KMS-11 (cell line): ENCODE data around the gene IQCC.
"Not testable (repeated sequence)": the region's sequence is repeated elsewhere in the genome, so short reads cannot be mapped to it uniquely, and the experiment has no call there.

Experiments
- H2AFZ ChIP-seq: fragments of 200-600 bp; sonication (generic); 2 replicates; pipeline ENCODE4 v1.6.1; 2016; ENCODE audit warnings: antibody characterized with exemption, mixed run types, low read depth
- H3K27ac ChIP-seq: fragments of 200-600 bp; sonication (generic); 2 replicates; pipeline ENCODE4 v1.6.1; 2016; ENCODE audit warnings: mild to moderate bottlenecking, mixed run types
- H3K27me3 ChIP-seq: fragments of 200-600 bp; sonication (generic); 2 replicates; pipeline ENCODE4 v1.6.1; 2017; ENCODE audit warnings: mild to moderate bottlenecking, low read depth, mixed run types, moderate library complexity; ENCODE audit not compliant: insufficient read depth
- H3K36me3 ChIP-seq: fragments of 200-600 bp; sonication (generic); 2 replicates; pipeline ENCODE4 v1.6.1; 2017; ENCODE audit warnings: mild to moderate bottlenecking, mixed run types; ENCODE audit not compliant: insufficient read depth
- H3K4me1 ChIP-seq: fragments of 200-600 bp; sonication (generic); 2 replicates; pipeline ENCODE4 v1.6.1; 2016; ENCODE audit warnings: mild to moderate bottlenecking, low read depth, mixed run types; ENCODE audit not compliant: poor library complexity, severe bottlenecking
- H3K4me2 ChIP-seq: fragments of 200-600 bp; sonication (generic); 2 replicates; pipeline ENCODE4 v1.7.0; 2016; ENCODE audit warnings: mild to moderate bottlenecking, mixed run types
- H3K4me3 ChIP-seq: fragments of 200-600 bp; sonication (generic); IDR thresholded peaks from 2 replicates; pipeline ENCODE4 v1.6.1; 2017; ENCODE audit warnings: low read depth, low read length, mixed read lengths; ENCODE audit not compliant: insufficient read depth
- H3K79me2 ChIP-seq: fragments of 200-600 bp; sonication (generic); 2 replicates; pipeline ENCODE4 v1.6.1; 2016; ENCODE audit warnings: low read depth, mixed run types; ENCODE audit not compliant: insufficient read depth
- H3K9ac ChIP-seq: fragments of 200-600 bp; sonication (generic); 2 replicates; pipeline ENCODE4 v1.6.1; 2016; ENCODE audit warnings: mild to moderate bottlenecking, mixed run types
- H4K20me1 ChIP-seq: fragments of 200-600 bp; sonication (generic); 2 replicates; pipeline ENCODE4 v1.6.1; 2016; ENCODE audit warnings: mild to moderate bottlenecking, mixed run types; ENCODE audit not compliant: insufficient read depth
- CTCF ChIP-seq: fragments of 200-600 bp; sonication (generic); conservative IDR thresholded peaks from 2 replicates; pipeline ENCODE4 v1.6.1; 2017; ENCODE audit warnings: low read depth, mild to moderate bottlenecking, antibody characterized with exemption, low read length, moderate library complexity, mixed read lengths

The IQCC gene

GRCh38 chr1:32205401-32206370, at the start of gene IQCC:
TSS of gene IQCC (plus strand) at chr1:32205671. CDS start at chr1:32205682, 11 bp downstream.
- H3K4me3 ChIP-seq = peak within 1 kb of the TSS; percentile 88
- no peaks in the 10 kb centered on the region for H4K20me1 ChIP-seq
- TF ChIP-seq CTCF = no peak
- H3K27ac ChIP-seq = peak within 1 kb of the TSS; percentile 18; the same call in 1 of the 2 replicates
- H3K27me3 ChIP-seq = no peaks in the 10 kb centered on the region
- no peaks in the 10 kb centered on the region for H3K36me3 ChIP-seq
- H2AFZ ChIP-seq = peak within 1 kb of the TSS; percentile 59
- no peaks in the 10 kb centered on the region for H3K79me2 ChIP-seq
- peak within 1 kb of the TSS; percentile 67 for H3K9ac ChIP-seq
- H3K4me2 ChIP-seq = peak within 1 kb of the TSS; percentile 93
- H3K4me1 ChIP-seq = peaks cover 42% of the 10 kb centered on the region

- Histone ChIP-seq H4K20me1 (no peaks in the 10 kb centered on the region), H3K27me3 (no peaks in the 10 kb centered on the region), H3K4me2 (0 out of 2 replicates have a peak overlapping the region, but pooled peaks have one; percentile 9), H3K4me1 (peaks cover 17% of the 10 kb centered on the region), H3K27ac (no peak overlapping the region), H3K9ac (no peak overlapping the region), H3K36me3 (peaks cover 5% of the 10 kb centered on the region; the same call in 1 of the 2 replicates), H3K4me3 (no peak overlapping the region), H3K79me2 (no peaks in the 10 kb centered on the region), H2AFZ (no peak overlapping the region)
- TF ChIP-seq CTCF = no peak
These were observed 46.3 kb upstream of the IQCC start for GRCh38 chr1:32159189-32159588.

- Histone ChIP-seq H3K27ac (no peak overlapping the region), H3K4me1 (peaks cover 9% of the 10 kb centered on the region), H3K36me3 (peaks cover 2% of the 10 kb centered on the region; the same call in 1 of the 2 replicates)
These were observed 42.1 kb upstream of the IQCC start for GRCh38 chr1:32163405-32163804.

GRCh38 chr1:32165633-32166032, 39.8 kb upstream of the IQCC start:
- not testable (repeated sequence) for H3K27ac ChIP-seq, H3K79me2 ChIP-seq, H3K4me2 ChIP-seq, H3K36me3 ChIP-seq, H3K4me1 ChIP-seq, H3K9ac ChIP-seq, H3K4me3 ChIP-seq, H2AFZ ChIP-seq, H3K27me3 ChIP-seq, H4K20me1 ChIP-seq

More at GRCh38 chr1:32163405-32163804, 42.1 kb upstream of the IQCC start:
- H4K20me1 ChIP-seq = no peaks in the 10 kb centered on the region
- no peak overlapping the region for H3K4me3 ChIP-seq
- no peak for TF ChIP-seq CTCF
- no peak overlapping the region for H3K9ac ChIP-seq
- no peak overlapping the region for H2AFZ ChIP-seq
- H3K79me2 ChIP-seq = no peaks in the 10 kb centered on the region
- no peaks in the 10 kb centered on the region for H3K27me3 ChIP-seq
- no peak overlapping the region for H3K4me2 ChIP-seq

GRCh38 chr1:32170991-32171390, 34.5 kb upstream of the IQCC start:
- no peaks in the 10 kb centered on the region for H3K79me2 ChIP-seq
- H4K20me1 ChIP-seq = no peaks in the 10 kb centered on the region
- H3K27me3 ChIP-seq = no peaks in the 10 kb centered on the region
- TF ChIP-seq CTCF = no peak
- H3K4me1 ChIP-seq = no peaks in the 10 kb centered on the region
- no peak overlapping the region for H3K4me2 ChIP-seq
- H3K9ac ChIP-seq = no peak overlapping the region
- no peak overlapping the region for H2AFZ ChIP-seq
- H3K4me3 ChIP-seq = no peak overlapping the region
- peaks cover 7% of the 10 kb centered on the region; the same call in 1 of the 2 replicates for H3K36me3 ChIP-seq
- no peak overlapping the region for H3K27ac ChIP-seq
